ENCODE results near the gene DOCK6.

Gene DOCK6

DNA sequence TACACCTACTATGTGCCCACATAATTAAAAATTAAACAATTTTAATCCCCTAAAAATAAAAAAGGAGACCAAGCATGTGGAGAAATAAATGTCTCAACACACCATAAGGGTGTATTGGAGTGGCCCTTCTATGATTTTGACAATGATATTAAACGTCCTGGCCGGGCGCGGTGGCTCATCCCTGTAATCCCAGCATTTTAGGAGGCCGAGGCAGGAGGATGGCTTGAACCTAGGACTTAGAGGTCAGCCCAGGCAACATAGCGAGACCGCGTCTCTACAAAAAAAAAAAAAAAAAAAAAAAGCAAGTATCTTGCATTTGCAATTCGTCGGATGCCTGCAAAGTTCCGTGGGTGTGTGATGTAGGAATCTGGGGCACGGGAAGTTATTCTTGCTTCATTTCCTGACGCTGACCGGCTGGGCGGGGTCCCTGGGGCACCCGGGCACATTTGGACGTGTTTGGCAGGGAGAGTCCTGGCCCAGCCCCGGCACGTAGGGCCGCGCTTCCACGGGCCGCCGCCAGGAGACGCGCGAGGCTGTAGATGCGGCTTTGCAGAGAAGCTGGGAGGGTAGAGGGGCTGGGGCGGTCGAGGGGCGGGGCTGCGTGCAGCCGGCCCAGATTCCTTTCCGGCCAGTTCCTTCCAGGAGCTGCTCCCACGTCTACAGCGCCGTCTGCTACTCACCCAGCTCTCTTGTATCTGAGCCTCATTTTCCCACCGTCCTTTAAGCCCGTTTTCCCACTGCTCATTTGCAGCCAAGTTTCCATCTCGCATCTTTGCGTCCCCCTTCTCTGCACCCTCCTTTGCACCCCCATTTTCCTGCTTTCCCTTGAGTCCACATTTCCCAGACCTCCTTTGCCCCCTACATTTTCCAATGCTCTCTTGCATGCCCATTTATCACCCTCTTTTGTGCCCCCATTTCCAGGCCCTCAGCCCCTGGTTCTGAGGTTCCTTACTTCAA is 31.4 kb upstream of the DOCK6 start (continued):
- no peak for TF ChIP-seq ZFP37 (tag by site-specific recombination; IDR thresholded peaks at IDR 0.05)
- TF ChIP-seq, protein P1, sequence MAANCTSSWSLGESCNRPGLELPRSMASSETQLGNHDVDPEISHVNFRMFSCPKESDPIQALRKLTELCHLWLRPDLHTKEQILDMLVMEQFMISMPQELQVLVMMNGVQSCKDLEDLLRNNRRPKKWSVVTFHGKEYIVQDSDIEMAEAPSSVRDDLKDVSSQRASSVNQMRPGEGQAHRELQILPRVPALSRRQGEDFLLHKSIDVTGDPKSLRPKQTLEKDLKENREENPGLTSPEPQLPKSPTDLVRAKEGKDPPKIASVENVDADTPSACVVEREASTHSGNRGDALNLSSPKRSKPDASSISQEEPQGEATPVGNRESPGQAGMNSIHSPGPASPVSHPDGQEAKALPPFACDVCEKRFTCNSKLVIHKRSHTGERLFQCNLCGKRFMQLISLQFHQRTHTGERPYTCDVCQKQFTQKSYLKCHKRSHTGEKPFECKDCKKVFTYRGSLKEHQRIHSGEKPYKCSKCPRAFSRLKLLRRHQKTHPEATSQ (tag by site-specific recombination; IDR thresholded peaks at IDR 0.05), result no peak
- TF ChIP-seq ZNF426 (tag by site-specific recombination; IDR thresholded peaks at IDR 0.05), result no peak
- no peak for TF ChIP-seq ZNF670 (tag by site-specific recombination; IDR thresholded peaks at IDR 0.05; ENCODE audit: low read depth)
- TF ChIP-seq PRDM1 (tag by site-specific recombination; IDR thresholded peaks at IDR 0.05), result no peak
- TF ChIP-seq ZNF624 (tag by site-specific recombination; IDR thresholded peaks at IDR 0.05), result no peak
- TF ChIP-seq, protein P2, sequence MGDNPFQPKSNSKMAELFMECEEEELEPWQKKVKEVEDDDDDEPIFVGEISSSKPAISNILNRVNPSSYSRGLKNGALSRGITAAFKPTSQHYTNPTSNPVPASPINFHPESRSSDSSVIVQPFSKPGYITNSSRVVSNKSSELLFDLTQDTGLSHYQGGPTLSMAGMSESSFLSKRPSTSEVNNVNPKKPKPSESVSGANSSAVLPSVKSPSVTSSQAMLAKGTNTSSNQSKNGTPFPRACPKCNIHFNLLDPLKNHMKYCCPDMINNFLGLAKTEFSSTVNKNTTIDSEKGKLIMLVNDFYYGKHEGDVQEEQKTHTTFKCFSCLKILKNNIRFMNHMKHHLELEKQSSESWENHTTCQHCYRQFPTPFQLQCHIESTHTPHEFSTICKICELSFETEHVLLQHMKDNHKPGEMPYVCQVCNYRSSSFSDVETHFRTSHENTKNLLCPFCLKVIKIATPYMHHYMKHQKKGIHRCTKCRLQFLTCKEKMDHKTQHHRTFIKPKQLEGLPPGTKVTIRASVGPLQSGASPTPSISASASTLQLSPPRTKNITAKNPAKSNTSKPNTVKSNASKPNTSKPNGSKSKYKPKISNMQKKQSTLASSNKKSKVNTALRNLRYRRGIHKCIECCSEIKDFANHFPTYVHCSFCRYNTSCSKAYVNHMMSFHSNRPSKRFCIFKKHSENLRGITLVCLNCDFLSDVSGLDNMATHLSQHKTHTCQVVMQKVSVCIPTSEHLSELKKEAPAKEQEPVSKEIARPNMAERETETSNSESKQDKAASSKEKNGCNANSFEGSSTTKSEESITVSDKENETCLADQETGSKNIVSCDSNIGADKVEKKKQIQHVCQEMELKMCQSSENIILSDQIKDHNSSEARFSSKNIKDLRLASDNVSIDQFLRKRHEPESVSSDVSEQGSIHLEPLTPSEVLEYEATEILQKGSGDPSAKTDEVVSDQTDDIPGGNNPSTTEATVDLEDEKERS (tag by site-specific recombination; IDR thresholded peaks at IDR 0.05), result no peak
- TF ChIP-seq, protein P3, sequence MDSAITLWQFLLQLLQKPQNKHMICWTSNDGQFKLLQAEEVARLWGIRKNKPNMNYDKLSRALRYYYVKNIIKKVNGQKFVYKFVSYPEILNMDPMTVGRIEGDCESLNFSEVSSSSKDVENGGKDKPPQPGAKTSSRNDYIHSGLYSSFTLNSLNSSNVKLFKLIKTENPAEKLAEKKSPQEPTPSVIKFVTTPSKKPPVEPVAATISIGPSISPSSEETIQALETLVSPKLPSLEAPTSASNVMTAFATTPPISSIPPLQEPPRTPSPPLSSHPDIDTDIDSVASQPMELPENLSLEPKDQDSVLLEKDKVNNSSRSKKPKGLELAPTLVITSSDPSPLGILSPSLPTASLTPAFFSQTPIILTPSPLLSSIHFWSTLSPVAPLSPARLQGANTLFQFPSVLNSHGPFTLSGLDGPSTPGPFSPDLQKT (IDR thresholded peaks at IDR 0.05; ENCODE audit: borderline replicate concordance, low read depth, low read length), result no peak
- TF ChIP-seq SCRT2 (tag by site-specific recombination; IDR thresholded peaks at IDR 0.05), result no peak
- TF ChIP-seq ZNF223 (tag by site-specific recombination; IDR thresholded peaks at IDR 0.05), result no peak
- TF ChIP-seq ZNF175 (tag by site-specific recombination; IDR thresholded peaks at IDR 0.05), result no peak
- TF ChIP-seq ZNF202 (tag by site-specific recombination; IDR thresholded peaks at IDR 0.05; ENCODE audit: borderline replicate concordance), result no peak
- peak; percentile 72 for TF ChIP-seq ZBTB17 (tag by site-specific recombination; IDR thresholded peaks at IDR 0.05)
- TF ChIP-seq ZNF211 (tag by site-specific recombination; IDR thresholded peaks at IDR 0.05; ENCODE audit: low read depth), result no peak
- no peak for TF ChIP-seq BCL11B (tag by site-specific recombination; IDR thresholded peaks at IDR 0.05; ENCODE audit: low read depth)
- TF ChIP-seq HOXC10 (CRISPR knock-in tag; IDR thresholded peaks at IDR 0.05), result no peak
- TF ChIP-seq, protein P4, sequence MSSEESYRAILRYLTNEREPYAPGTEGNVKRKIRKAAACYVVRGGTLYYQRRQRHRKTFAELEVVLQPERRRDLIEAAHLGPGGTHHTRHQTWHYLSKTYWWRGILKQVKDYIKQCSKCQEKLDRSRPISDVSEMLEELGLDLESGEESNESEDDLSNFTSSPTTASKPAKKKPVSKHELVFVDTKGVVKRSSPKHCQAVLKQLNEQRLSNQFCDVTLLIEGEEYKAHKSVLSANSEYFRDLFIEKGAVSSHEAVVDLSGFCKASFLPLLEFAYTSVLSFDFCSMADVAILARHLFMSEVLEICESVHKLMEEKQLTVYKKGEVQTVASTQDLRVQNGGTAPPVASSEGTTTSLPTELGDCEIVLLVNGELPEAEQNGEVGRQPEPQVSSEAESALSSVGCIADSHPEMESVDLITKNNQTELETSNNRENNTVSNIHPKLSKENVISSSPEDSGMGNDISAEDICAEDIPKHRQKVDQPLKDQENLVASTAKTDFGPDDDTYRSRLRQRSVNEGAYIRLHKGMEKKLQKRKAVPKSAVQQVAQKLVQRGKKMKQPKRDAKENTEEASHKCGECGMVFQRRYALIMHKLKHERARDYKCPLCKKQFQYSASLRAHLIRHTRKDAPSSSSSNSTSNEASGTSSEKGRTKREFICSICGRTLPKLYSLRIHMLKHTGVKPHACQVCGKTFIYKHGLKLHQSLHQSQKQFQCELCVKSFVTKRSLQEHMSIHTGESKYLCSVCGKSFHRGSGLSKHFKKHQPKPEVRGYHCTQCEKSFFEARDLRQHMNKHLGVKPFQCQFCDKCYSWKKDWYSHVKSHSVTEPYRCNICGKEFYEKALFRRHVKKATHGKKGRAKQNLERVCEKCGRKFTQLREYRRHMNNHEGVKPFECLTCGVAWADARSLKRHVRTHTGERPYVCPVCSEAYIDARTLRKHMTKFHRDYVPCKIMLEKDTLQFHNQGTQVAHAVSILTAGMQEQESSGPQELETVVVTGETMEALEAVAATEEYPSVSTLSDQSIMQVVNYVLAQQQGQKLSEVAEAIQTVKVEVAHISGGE (tag by site-specific recombination; conservative IDR thresholded peaks at IDR 0.05; ENCODE audit: low read depth), result peak; percentile 90
- TF ChIP-seq ZNF561 (tag by site-specific recombination; IDR thresholded peaks at IDR 0.05; ENCODE audit: borderline replicate concordance), result peak; percentile 66; the same call in 1 of the 2 replicates
- no peak for TF ChIP-seq ZNF114 (tag by site-specific recombination; IDR thresholded peaks at IDR 0.05)
- peak; percentile 35; the same call in 1 of the 2 replicates for TF ChIP-seq ZBTB7A (tag by site-specific recombination; IDR thresholded peaks at IDR 0.05; ENCODE audit: low read depth)
- TF ChIP-seq, protein P5, sequence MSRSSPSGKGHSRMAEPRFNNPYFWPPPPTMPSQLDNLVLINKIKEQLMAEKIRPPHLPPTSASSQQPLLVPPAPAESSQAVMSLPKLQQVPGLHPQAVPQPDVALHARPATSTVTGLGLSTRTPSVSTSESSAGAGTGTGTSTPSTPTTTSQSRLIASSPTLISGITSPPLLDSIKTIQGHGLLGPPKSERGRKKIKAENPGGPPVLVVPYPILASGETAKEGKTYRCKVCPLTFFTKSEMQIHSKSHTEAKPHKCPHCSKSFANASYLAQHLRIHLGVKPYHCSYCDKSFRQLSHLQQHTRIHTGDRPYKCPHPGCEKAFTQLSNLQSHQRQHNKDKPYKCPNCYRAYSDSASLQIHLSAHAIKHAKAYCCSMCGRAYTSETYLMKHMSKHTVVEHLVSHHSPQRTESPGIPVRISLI (tag by site-specific recombination; IDR thresholded peaks at IDR 0.05), result peak; percentile 52
- no peak for TF ChIP-seq ZNF677 (tag by site-specific recombination; IDR thresholded peaks at IDR 0.05)
- peak; percentile 78 for TF ChIP-seq SP2 (tag by site-specific recombination; IDR thresholded peaks at IDR 0.05)
- no peak for TF ChIP-seq ZNF510 (tag by site-specific recombination; IDR thresholded peaks at IDR 0.05; ENCODE audit: insufficient replicate concordance)
- no peak for TF ChIP-seq BCL11A (tag by site-specific recombination; IDR thresholded peaks at IDR 0.05; ENCODE audit: low read depth)
- no peak for TF ChIP-seq ZNF707 (tag by site-specific recombination; IDR thresholded peaks at IDR 0.05)
- TF ChIP-seq REPIN1 (tag by site-specific recombination; IDR thresholded peaks at IDR 0.05; ENCODE audit: low read depth), result no peak
- TF ChIP-seq HOXD13 (CRISPR knock-in tag; IDR thresholded peaks at IDR 0.05; ENCODE audit: borderline replicate concordance), result no peak
- TF ChIP-seq ZNF133 (tag by site-specific recombination; IDR thresholded peaks at IDR 0.05), result no peak
- TF ChIP-seq ZNF140 (tag by site-specific recombination; IDR thresholded peaks at IDR 0.05), result no peak; the same call in 1 of the 2 replicates
